D721Med (cell line): Measurements from ENCODE around the gene TACR1.

Experiments
- DNase-seq: peaks from one replicate; pipeline ENCODE4 v3.0.0; 2011; ENCODE audit warnings: low spot score; ENCODE audit not compliant: insufficient read length
- FAIRE-seq: peaks from 2 replicates; lab custom pipeline; 2011; peaks lifted over from hg19 to GRCh38; lab: Jason Lieb, UNC
- TF ChIP-seq, protein P1 (sequence below): IDR thresholded peaks from 2 replicates; pipeline ENCODE4 v1.5.1; 2012; ENCODE audit warnings: mild to moderate bottlenecking, control low read depth; ENCODE audit not compliant: insufficient read depth; ENCODE audit errors: missing control alignments

The TACR1 gene

DNA sequence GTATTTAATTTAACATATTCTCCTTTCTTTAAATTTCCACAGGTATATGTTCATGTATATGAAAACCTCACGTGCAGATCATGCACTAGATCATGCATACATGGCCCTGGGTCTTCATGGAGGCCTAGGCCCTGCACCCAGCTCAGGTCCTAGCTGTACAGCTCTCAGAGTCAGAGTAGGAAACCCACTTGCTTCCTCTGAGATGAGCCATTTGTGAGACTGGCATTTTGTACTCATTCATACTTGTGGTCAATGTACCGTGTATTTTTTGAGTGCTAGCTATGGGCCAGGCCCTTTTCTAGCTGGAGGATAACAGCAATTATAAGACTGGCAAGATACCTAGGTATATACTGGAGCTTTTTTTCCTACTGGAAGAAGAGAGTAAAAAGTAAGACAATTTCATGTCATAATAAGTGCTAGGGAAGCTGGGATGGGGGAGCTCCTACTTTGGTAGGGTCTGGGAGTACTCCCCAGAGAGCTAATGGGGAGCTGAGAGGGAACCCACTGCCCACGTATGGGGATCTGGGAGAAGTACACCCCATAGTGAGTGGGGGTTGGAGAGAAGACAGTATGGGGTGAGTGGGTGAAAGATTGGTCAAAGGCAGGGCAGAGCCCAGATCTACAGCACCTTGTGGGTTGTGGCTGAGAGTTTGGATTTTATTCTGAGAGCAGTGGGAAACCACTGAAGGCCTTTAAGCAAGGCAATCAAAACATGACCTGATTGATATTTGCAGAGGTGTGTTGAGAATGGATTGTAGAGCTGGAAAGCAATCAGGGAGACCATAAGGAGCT lies 168.9 kb downstream of the TACR1 start:
- TF ChIP-seq, protein P1, sequence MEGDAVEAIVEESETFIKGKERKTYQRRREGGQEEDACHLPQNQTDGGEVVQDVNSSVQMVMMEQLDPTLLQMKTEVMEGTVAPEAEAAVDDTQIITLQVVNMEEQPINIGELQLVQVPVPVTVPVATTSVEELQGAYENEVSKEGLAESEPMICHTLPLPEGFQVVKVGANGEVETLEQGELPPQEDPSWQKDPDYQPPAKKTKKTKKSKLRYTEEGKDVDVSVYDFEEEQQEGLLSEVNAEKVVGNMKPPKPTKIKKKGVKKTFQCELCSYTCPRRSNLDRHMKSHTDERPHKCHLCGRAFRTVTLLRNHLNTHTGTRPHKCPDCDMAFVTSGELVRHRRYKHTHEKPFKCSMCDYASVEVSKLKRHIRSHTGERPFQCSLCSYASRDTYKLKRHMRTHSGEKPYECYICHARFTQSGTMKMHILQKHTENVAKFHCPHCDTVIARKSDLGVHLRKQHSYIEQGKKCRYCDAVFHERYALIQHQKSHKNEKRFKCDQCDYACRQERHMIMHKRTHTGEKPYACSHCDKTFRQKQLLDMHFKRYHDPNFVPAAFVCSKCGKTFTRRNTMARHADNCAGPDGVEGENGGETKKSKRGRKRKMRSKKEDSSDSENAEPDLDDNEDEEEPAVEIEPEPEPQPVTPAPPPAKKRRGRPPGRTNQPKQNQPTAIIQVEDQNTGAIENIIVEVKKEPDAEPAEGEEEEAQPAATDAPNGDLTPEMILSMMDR: no peak
- no peak for FAIRE-seq

DNA sequence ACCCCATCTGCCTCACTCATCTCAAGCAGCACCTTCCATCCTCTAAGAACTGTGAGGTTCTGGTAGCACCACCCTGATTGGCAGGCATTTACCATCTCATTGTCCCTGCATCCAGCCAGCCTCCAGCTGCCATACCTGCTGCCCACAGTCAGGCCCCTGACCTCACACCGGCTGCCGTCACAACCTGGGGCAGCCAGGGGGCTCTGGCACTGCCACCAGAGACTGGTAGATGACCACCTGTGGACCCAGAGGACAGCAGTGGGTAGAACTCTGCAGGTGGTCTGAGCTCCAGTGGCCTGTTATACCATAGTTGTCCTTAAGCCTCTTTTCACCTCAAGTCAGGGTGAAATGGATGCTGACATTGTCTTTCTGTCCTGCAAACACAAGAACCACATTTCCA lies 171.4 kb downstream of the TACR1 start:
- DNase-seq (no peak), FAIRE-seq (no peak)
- TF ChIP-seq, protein P1: no peak

More for the DNA sequence above, 168.9 kb downstream of the TACR1 start:
- DNase-seq: no peak

DNA sequence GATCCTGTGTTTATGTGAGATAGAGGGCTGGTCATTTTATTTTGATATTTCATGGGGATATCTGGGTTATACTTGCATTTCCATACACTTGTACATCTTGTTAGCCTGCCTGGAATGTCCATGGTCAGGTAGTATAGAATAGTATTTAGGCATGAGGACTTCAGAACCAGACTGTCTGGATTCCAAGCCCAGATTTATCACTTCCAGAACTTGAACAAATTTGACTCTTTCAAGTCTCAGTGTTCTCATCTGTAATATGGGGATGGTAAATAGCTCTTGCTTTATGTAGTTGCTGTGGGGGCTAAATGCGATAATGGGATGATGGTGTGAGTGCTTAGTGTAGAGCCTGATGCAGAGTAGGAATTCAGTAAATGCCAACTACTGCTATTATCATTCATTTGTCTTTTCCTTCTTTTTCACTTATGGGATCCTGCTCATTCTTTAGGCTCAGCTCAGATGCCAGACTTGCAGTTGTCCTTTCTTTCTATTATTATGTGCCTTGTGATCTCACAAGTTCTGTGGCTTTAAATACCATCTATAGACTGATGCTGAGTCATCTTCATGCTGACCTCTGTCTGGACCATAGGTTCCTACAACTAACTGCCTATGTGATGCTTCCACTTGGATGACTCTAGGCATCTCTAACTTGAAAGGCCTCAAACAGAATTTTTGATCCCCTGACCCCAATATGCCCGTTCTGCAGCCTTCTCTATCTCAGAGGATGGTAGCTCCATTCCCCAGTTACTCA lies 173.5 kb downstream of the TACR1 start:
- no peak for FAIRE-seq
- TF ChIP-seq, protein P1: no peak
- no peak for DNase-seq

DNA sequence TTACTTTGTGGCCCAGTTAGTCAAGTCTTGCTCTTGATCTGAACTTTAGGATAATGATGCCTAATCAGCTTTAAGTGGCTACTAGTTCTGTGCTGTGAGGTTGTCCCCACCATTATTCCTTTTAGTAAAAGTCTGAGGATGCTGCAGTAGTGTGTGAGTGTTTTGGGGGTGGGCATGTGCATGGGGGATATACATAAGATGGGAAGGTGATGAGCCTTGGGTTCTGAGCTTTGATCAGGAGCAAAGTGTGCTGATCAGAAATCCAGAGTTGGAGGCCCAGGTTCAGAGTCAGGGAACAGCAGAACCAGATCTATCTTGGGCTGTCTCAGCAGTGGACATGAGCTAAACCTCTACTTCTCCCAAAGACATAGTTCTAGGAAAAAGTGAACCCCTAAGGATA lies 174.1 kb downstream of the TACR1 start:
- FAIRE-seq (no peak), DNase-seq (no peak)
- TF ChIP-seq, protein P1: no peak

DNA sequence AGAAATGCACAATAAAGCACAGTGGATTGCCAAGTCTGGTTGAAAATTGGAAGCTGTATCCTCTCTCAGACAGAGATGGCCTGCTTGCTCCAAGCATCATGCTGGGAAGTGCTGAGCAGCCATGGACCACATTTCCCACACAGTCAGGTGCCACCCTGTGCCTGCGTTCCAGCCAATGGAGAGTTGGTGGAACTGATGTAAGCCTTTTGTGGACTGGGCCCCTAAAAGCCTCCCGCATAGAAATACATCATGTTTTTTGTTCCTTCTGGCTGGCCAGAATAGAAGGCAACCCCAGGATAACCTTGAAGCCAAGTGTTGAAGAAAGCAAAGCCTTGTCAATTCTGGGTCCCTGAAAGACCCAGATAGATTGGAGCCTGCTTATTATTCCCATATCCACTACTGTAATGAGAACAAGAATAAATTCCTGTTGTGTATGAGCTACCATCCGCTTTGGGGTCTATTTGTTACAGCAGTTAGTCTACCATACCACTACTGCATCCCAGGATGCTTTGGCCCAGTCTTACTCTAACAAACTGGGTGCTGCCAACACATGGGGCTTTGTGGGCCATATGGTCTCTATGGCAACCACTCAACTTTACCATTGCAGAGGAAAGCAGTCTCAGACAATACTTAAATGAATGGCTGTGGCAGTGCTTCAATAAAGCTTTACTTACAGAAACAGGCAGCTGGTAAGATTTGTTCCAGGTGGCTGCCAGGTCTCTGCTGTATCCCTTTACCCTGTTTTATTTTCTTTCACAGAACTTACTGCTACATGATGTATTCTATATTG lies 175.5 kb downstream of the TACR1 start:
- TF ChIP-seq, protein P1: no peak
- DNase-seq (no peak), FAIRE-seq (no peak)

DNA sequence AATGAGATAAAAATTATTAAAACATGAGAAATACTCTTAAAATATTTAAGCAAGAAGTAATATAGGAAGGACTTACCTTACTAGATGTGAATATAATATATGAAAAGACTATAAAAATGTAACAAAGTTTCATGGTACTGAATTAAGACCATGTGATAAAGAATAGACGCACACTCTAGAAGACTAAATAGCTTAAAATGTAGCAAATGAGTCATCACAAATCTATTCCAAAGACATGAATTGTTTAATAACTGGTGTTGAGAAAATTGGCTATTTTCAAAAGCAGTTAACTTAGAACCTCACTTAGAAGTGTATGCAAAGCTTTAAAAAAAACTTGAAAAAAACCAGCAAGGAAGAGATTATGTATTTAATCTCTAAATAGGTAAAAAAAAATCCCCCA lies 176.8 kb downstream of the TACR1 start:
- FAIRE-seq: no peak
- DNase-seq: no peak

More for the DNA sequence above, 176.8 kb downstream of the TACR1 start:
- TF ChIP-seq, protein P1: no peak
